Central memory CD4-positive, alpha-beta T cell (primary cell): ENCODE data around the gene CFC1B.
"Not testable (repeated sequence)": the region's sequence is repeated elsewhere in the genome, so short reads cannot be mapped to it uniquely, and the experiment has no call there.

Experiments
- DNase-seq: peaks from one replicate; pipeline ENCODE4 v3.0.0; 2022

CFC1B gene

DNA sequence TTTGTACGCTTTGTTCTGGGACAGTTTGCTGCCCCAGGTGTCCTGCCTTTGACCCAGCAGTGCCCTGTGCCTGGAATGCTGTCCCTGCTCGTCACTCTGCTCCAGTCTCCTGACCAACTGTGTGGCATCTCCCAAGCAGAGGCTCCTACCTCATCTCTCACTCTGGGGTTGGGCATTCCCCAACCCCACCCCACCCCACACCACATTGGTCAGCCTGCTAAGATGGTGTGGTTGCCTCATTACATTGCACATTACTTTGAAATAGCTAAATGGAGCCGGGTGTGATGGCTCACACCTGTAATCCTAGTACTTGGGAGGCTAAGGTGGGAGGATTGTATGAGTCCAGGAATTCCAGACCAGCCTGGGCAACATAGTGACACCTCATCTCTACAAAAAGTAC lies 50.9 kb downstream of the CFC1B start:
- DNase-seq = not testable (repeated sequence)

DNA sequence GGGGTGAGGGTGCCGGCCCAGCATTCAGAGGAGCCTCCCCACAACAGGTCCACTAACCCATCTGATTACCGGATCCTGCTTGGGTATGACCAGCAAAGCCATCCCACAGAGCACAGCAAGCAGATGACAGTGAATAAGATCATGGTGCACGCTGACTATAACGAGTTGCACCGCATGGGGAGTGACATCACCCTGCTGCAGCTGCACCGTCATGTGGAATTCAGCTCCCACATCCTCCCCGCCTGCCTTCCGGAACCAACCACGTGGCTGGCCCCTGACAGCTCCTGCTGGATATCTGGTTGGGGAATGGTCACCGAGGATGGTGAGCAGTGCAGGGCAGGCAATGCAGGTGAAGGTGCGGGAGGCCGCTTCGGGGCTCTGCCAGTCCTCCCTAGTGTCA lies 53.2 kb downstream of the CFC1B start:
- not testable (repeated sequence) for DNase-seq

DNA sequence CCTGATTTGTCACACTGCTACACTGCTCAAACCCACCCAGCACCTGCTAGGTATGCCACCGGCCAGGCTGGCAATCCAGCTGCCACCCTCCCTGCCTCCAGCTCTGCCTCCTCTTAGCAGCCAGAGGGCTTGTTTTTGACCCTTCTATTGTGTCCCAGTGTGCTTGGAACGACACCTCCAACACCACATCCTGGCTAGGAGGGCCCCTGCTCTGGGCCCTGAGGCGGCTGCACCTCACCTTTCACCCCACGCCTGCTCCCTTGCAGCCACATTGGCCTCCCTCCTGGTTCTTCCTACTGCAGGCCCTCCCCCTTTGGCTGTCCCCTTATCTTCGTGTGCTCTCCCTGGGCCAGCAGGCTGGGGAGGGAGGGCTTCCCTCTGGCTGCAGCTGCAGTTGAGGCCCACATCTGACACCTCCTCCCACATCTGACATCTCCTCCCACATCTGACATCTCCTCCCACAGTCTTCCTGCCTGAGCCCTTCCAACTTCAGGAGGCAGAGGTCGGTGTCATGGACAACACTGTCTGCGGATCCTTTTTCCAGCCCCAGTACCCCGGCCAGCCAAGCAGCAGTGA lies 55.3 kb downstream of the CFC1B start:
- DNase-seq = not testable (repeated sequence)

DNA sequence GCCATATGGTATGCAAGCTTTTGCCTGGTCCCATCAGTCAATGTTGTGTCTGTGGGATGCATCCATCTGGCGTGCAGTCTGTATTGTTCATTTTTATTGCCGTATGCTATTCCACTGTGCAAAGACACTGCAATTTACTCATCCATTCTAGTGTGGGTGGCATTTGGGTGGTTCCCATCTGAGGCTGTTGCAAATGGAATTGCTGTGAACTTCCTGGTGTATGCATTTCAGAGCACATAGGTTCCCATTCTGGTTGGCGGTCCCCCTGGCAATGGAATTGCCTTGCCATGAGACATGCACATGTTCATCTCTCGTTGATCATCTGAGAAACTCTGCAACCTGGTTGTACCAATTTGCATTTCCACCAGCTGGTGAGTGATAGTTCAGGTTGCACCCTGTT lies 56.5 kb downstream of the CFC1B start:
- DNase-seq = not testable (repeated sequence)
